Gastrocnemius medialis (tissue), 4 donors: ENCODE measurements around the gene UNCX. TPM values are rescaled to one million over a fixed set of nuclear protein-coding genes. Genes with fewer than 3 reads are reported as not detected.

Experiments used
- ATAC-seq, 2 donors: fragments of 150-250 bp; one replicate each; pipeline ENCODE4 v1.9.1; 2016
- DNase-seq, 2 donors: peaks; one replicate each; pipeline ENCODE4 v3.0.0-alpha.2; 2019
- H3K27ac ChIP-seq, 4 donors: fragments of 200-600 bp; sonication (generic); 1 replicate in 1 of 4; 2 replicates in 3 of 4; pipeline ENCODE4 v1.5.1; 2016 to 2018; ENCODE audit warnings: mild to moderate bottlenecking in 2 of 4, moderate library complexity in 1 of 4
- H3K27me3 ChIP-seq, 3 donors: fragments of 200-600 bp; sonication (generic) in 2 of 3; 1 replicate in 1 of 3; 2 replicates in 2 of 3; pipeline versions ENCODE4 v1.5.1 to v1.6.0; 2016 to 2019; ENCODE audit warnings: mild to moderate bottlenecking in 1 of 3, moderate library complexity in 1 of 3
- H3K36me3 ChIP-seq, 2 donors: fragments of 200-600 bp; sonication (generic) in 1 of 2; one replicate each; pipeline ENCODE4 v1.5.1; 2017 to 2018
- H3K4me1 ChIP-seq, 2 donors: fragments of 200-600 bp; sonication (generic) in 1 of 2; one replicate each; pipeline ENCODE4 v1.5.1; 2016 to 2017; ENCODE audit warnings: mild to moderate bottlenecking in 2 of 2
- H3K4me3 ChIP-seq, 4 donors: fragments of 200-600 bp; sonication (generic) in 3 of 4; 1 replicate in 1 of 4; 2 replicates in 3 of 4; pipeline ENCODE4 v1.5.1; 2016 to 2019; ENCODE audit warnings: mild to moderate bottlenecking in 2 of 4
- H3K9me3 ChIP-seq, 3 donors: fragments of 200-600 bp; sonication (generic) in 2 of 3; 1 replicate in 1 of 3; 2 replicates in 2 of 3; pipeline ENCODE4 v1.5.1; 2016 to 2019
- CTCF ChIP-seq, 5 experiments: fragments of 450-650 bp in 3 of 5; fragments of 200-600 bp in 2 of 5; sonication (generic) in 2 of 5; IDR thresholded peaks in 4 of 5; conservative IDR thresholded peaks in 1 of 5; 1 replicate in 4 of 5; 2 replicates in 1 of 5; pipeline ENCODE4 v1.5.1; 2016 to 2019; ENCODE audit warnings: antibody characterized with exemption in 5 of 5, mild to moderate bottlenecking in 3 of 5, moderate library complexity in 3 of 5
- POLR2A ChIP-seq, 2 donors: fragments of 450-650 bp; IDR thresholded peaks; one replicate each; pipeline ENCODE4 v1.6.1; 2017; ENCODE audit warnings: antibody characterized with exemption in 2 of 2, mild to moderate bottlenecking in 2 of 2, moderate library complexity in 2 of 2
- in situ Hi-C, 4 donors: fragments of 200-750 bp; cut with MboI; loops; one replicate each; pipeline versions ENCODE4 v1.15.0 to v1.8.0; 2017; ENCODE audit warnings: low sequenced_read_pairs in 4 of 4
- intact Hi-C: fragments of 100-400 bp; cut with DNase I; formaldehyde crosslinking; loops from one replicate; pipeline ENCODE4 v1.15.1; 2023; ENCODE audit warnings: low total_unique reads
- total RNA-seq, 4 donors: library from RNA; depleted of rRNA; stranded (reverse); fragments of >200 nt; gene quantifications; one replicate each; pipeline versions ENCODE4 v1.1.0 to v1.2.3, GENCODE V29; 2016

Gene UNCX
- total RNA-seq, 4 donors from 2014 or later: not detected

GRCh38 chr7:1248143-1248915, 15.7 kb downstream of the UNCX start:
- Histone ChIP-seq H3K36me3 (no peaks in the 10 kb centered on the region), H3K9me3 (no peaks in the 10 kb centered on the region), H3K27me3 (peaks cover 88 to 94% (median 94%) of the 10 kb centered on the region in 3 donors), H3K4me3 (no peak overlapping the region), H3K4me1 (peaks cover 0 to 5% of the 10 kb centered on the region in 2 donors), H3K27ac (no peak overlapping the region)
- intact Hi-C loops (no loop called here), in situ Hi-C loops (no loop called here)
- no peak for ATAC-seq
- TF ChIP-seq CTCF (IDR thresholded peaks at IDR 0.05 in 4 of 5, conservative IDR thresholded peaks at IDR 0.05 in 1 of 5) (no peak), POLR2A (IDR thresholded peaks at IDR 0.05) (no peak)
- DNase-seq: no peak

DNA sequence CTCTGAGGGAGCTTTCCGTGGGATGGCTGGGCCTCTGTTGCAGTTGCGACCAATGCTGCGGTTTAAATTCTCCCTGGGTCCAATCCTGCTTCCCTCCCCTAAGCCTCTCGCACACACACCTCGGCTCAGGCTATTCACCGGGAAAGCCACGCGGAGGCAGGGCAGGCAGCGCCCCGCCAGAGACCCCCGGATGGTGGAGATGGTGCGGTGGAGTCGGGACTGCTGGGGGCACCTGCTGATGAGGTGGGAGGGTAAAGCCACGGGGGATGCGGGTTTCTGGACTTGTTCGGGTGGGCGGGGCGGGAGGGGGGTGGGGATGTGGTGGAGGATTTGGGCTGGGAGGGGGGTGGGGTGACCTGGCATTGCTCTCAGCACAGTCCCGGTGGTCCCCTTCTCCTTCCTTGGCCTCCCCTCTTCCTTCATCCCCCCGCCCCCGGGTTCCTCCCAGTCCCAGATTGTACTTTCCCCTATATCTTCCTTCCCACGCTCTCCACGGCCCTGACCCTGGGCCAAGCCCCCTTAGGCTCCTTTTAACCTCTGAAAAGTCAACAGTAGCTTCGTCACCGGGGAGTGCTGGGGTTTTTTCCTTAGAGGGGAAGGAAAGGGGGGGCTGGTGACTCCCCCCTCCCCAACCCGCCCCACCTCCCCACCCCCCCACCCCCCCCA, 16.4 kb downstream of the UNCX start:
- ATAC-seq (no peak), DNase-seq (no peak)
- no peaks in the 10 kb centered on the region for H3K36me3 ChIP-seq
- in situ Hi-C loops: no loop called here
- peaks cover 88 to 94% (median 92%) of the 10 kb centered on the region in 3 donors for H3K27me3 ChIP-seq
- peaks cover 0 to 5% of the 10 kb centered on the region in 2 donors for H3K4me1 ChIP-seq
- H3K9me3 ChIP-seq: no peaks in the 10 kb centered on the region
- intact Hi-C loops: no loop called here
- H3K4me3 ChIP-seq: no peak overlapping the region
- H3K27ac ChIP-seq: no peak overlapping the region
- TF ChIP-seq POLR2A (IDR thresholded peaks at IDR 0.05) (no peak), CTCF (IDR thresholded peaks at IDR 0.05 in 4 of 5, conservative IDR thresholded peaks at IDR 0.05 in 1 of 5) (no peak)

- no peak for DNase-seq
Measured at GRCh38 chr7:1249731-1250130, 17.1 kb downstream of the UNCX start.

DNA sequence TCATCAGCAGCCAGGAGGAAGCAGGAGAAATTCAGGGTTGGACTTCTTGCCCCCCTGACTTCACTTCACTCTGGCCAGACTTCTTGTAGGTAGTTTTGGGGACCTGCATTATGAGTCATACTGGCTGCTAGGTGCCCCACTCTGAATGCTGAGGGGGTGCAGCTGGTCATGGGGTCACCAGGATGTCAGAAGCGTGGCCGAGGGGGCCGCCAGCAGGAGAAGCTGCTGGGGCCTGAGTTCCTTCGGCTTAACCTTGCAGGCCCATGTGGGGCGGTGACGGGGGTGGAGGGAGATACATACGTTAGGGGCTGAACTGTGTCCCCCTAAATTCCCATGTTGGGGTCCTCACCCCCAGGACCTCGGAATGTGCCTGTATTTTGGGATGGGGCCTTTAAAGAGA, 18.2 kb downstream of the UNCX start:
- peaks cover 87 to 94% (median 88%) of the 10 kb centered on the region in 3 donors for H3K27me3 ChIP-seq
- no peak overlapping the region for H3K27ac ChIP-seq
- TF ChIP-seq POLR2A (IDR thresholded peaks at IDR 0.05): no peak
- TF ChIP-seq CTCF (IDR thresholded peaks at IDR 0.05 in 4 of 5, conservative IDR thresholded peaks at IDR 0.05 in 1 of 5): no peak
- H3K9me3 ChIP-seq: no peaks in the 10 kb centered on the region
- in situ Hi-C loops: no loop called here
- peaks cover 0 to 5% of the 10 kb centered on the region in 2 donors for H3K4me1 ChIP-seq
- no peak for DNase-seq
- no peak overlapping the region for H3K4me3 ChIP-seq
- intact Hi-C loops: no loop called here
- no peak for ATAC-seq
- no peaks in the 10 kb centered on the region for H3K36me3 ChIP-seq

More at GRCh38 chr7:1249731-1250130, 17.1 kb downstream of the UNCX start:
- no peaks in the 10 kb centered on the region for H3K36me3 ChIP-seq
- H3K4me1 ChIP-seq: peaks cover 0 to 5% of the 10 kb centered on the region in 2 donors
- no peaks in the 10 kb centered on the region for H3K9me3 ChIP-seq
- in situ Hi-C loops (no loop called here), intact Hi-C loops (no loop called here)
- peaks cover 88 to 94% (median 91%) of the 10 kb centered on the region in 3 donors for H3K27me3 ChIP-seq
- TF ChIP-seq POLR2A (IDR thresholded peaks at IDR 0.05): no peak
- TF ChIP-seq CTCF (IDR thresholded peaks at IDR 0.05 in 4 of 5, conservative IDR thresholded peaks at IDR 0.05 in 1 of 5): no peak
- no peak for ATAC-seq
- H3K27ac ChIP-seq: no peak overlapping the region
- no peak overlapping the region for H3K4me3 ChIP-seq
